SHP77 treated with DMSO at 0.1 percent for 48 hours (cell line): Measurements from ENCODE around the gene SERPINB5.

Experiments used
- DNase-seq: peaks from one replicate; lab custom pipeline; 2025; lab: John Stamatoyannopoulos, UW

The SERPINB5 gene

DNA sequence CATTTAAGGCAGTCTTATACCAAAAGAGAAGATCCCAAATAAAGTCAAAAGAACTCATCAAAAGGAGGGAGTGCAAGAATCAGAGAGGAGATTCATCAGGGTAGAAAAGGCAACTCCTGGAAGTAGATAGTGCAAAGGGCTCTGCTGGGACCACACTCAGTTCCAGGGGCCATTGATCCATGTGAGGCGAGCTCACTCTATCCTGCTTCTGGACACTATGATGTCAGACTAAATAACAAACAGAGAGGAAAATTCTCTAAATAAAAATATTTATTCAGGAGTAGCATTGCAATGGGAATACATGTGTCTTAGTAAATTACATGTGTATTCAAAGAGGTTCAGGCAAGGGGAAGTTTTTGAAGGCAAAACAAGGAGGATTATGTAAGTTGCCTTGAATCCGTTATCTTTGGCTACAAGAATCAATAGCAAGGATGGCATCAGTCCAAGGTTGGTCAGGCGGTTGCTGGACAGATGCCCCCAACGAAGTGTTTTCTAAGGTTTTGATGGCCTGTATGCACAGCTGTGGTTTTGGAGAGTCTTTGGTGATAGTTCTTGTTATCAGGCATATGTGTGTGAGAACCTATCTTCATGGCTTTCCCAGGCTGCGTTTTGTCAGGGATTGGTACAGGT is 52.2 kb downstream of the SERPINB5 start:
- no peak for DNase-seq

DNA sequence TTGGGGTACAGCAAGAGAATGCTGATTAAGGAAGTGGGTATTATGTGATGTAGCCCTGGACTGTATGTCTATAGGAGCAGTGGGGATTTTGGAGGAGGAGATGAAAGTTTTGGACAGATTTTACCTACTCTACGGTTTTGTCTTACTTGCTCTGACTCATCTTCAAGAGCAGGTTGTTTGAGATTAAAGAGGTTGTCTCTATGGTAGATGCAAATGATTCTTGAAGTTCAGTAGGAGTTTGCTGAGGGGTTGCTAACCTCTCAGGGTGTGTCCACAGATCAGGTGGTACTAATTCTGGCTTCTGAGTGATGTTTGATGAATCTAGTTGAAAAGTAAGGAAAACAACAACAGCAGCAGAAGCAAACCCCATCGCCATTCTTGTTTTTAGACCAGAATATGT is 55.7 kb downstream of the SERPINB5 start:
- no peak for DNase-seq

DNA sequence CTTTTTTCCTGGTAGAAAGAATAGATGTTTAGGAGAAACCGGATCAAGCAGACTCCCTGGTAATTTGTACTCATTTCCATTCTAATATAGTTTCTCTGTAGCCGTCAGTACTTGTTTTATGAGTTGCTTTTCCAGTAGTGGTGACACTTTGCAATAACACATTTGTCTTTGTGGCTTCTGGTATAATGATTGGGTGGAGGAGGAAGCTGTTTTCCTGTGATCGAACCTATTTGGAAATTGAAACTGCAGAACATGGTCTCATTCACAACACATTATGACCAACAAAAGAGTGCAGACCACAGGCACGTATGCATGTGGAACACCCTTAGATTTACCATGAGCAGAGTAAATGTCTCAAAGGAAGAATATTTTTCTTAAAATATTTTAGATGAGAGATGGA is 57.9 kb downstream of the SERPINB5 start:
- DNase-seq = no peak

DNA sequence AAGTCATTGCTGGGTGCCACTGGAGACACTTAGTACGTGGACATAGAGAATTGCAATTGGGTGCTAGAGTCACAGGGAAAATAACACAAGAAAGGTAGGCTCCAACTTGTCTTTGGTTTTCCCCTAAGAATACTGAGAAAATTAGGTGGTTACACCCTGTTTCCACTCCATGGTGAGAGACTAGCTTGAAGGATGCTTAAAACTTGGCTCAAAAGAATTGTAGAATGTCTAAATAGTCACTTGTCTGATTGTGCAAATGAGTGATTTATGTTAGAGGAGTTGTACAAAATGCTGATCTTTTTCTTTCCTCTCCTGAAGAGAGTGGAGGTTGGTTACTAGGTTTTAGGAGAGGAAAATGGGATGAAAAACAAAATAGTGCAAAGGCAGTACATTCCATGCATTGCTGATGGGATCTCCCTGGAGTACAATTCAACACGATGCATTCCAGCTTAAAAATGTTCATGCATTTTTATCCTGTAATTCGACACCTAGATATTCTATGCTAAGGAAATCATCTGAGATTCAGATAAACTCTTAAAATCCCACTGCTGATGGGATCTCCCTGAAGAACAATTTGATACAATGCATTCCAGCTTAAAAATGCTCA is 63.2 kb downstream of the SERPINB5 start:
- DNase-seq = no peak

DNA sequence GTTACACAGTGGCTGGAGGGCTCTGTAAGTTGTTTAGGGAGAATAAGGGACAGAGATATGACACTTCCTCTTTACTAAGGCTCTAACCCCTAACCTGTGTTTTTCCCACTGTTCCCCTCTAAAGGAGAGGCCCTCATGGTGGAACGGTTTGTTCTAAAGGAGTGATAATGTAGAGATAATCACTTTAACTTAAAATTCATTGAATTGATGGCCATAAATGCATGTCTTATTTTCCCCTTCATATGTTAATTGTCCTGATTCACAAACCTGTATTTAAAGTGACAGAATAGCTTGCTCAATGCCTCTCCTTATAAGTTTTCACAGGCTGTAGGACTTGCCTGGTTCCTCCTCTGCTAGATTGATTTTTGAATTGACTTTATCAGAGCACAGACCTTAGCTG is 65.3 kb downstream of the SERPINB5 start, which contains the start of gene SERPINB12:
Gene SERPINB12 (plus strand): TSS at position 301 of the 400 bp plus-strand sequence. CDS start 13,791 bp downstream, outside the sequence.
- no peak for DNase-seq

DNA sequence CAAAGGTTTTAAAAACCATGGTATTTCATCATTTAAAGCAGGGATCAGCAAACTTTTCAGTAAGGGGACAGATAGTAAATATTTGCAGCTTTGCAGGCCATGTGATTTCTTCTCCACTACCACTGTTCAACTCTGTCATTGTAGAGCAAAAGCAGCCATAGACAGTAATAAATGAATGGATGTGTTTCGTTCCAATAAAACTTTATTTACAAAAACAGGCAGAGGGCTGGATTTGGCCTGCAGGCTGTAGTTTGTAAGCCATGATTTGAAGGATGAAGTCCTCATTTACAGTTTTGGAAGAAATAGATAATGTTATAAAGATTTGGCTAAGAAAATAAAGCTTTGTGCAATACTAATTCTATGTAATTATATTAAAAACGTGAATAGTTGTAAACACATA is 67.3 kb downstream of the SERPINB5 start:
- no peak for DNase-seq

DNA sequence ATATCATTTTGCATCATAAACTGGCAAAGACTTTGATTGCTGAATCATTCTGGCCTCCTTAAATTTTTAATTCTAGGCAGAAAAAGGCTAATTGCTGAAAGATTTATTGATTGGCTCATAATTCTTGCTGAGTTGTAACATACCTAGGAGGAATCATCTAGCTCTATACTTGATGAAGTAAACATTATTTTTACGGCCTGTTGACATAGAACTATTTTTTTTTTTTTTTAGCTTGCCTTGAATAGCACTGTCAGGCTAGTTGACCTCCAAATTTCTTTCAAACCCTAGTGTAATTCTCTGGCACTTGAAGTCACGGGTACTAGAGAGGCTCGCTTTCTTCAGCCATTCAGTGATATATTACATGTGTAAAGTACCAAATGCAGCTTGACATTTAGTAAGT is 68.2 kb downstream of the SERPINB5 start:
- DNase-seq = no peak

DNA sequence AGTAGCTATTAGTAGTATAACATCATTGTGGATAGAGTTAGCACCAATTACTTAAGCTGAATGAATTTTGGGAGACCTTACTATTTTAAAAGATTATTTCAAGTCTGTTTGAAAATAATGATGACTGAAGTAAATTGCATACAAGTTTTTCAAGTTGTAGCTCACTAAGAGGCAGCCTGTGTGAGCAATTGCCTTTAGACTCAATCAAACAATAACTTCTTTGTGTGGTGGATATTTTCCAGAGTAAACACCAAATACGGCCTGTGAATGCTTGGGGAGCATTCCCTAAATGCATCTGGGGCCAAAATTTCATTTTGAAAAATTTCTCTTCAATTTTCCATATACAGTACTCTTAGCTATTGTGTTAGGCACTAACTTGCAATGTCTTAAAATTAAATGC is 73.3 kb downstream of the SERPINB5 start:
- no peak for DNase-seq

DNA sequence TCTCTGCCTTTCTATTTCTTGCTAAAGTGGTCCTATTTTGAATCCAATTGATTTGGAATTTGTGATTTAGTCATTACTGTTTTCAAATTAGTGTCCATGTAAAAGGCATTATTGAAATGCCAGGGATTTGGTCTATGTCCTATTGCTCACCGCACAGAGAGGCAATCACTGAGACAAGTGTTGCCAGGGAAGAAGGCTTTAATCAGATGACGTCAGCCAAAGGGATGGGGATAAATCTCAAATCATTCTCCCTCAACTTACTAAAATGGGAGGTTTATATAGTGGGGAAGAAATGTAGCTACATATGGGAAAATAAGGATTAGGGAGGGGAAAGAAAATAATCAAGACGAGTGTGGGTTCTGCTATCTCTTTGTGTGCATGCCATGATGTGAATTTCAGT is 75.0 kb downstream of the SERPINB5 start:
- no peak for DNase-seq

DNA sequence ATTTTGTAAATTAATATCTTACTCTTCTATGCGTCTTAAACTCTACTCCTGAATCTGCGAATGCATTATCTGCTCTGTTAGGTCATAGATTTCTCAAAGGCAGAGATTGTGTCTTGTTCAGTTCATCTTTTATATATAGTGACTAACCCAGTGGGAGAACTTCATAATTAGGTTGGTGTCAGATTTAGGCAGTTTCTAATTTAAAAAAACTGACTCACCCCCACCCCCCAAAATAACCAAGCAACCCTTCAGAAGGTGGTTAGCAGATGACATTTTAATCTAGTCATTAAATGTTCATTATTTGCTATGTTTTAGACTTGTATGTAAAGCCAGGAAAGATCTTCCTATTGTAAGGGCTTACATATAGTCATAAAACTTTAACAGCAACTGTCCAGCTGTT is 75.8 kb downstream of the SERPINB5 start:
- DNase-seq = no peak

DNA sequence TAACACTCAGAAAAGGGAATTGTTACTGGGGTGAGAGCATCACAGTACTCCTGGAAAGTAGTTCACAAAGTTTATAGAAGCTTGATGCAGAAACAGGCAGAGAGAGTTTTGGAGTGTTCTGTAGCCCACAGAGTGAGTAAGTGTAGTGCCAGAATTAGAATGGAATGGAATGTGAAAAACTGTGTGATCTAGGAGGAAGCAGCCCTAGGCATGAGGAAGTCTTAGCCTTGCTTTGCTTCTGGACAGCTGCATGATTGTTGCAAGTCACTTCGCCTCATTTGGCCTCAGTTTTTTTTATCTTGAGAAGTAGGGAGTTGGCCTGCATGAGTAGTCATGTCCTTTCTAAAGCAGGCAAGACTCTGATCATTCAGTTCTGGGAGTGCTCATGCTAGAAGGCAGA is 76.3 kb downstream of the SERPINB5 start:
- DNase-seq = no peak
